Upper lobe of left lung (tissue), 6 donors: Measurements from ENCODE around the gene ZNF638. TPM values are rescaled to one million over a fixed set of nuclear protein-coding genes. Genes with fewer than 3 reads are reported as not detected.

Source experiments
- ATAC-seq, 2 donors: fragments of 200-7000 bp; cut with Tn5 transposase; one replicate each; pipeline ENCODE4 v1.9.1; 2022; ENCODE audit warnings: mild to moderate bottlenecking in 2 of 2, moderate library complexity in 2 of 2; ENCODE audit not compliant: low FRiP score in 2 of 2
- DNase-seq, 2 donors: peaks; one replicate each; pipeline ENCODE4 v3.0.0-alpha.2; 2019 to 2020
- H3K27ac ChIP-seq, 4 donors: fragments of 200-600 bp; sonication (generic); one replicate each; pipeline ENCODE4 v1.5.1; 2016 to 2019
- H3K27me3 ChIP-seq, 4 donors: fragments of 200-600 bp; sonication (generic); one replicate each; pipeline ENCODE4 v1.5.1; 2017 to 2019
- H3K36me3 ChIP-seq, 4 donors: fragments of 200-600 bp; sonication (generic); one replicate each; pipeline ENCODE4 v1.5.1; 2016 to 2019
- H3K4me1 ChIP-seq, 4 donors: fragments of 200-600 bp; sonication (generic); one replicate each; pipeline ENCODE4 v1.5.1; 2018 to 2019
- H3K4me3 ChIP-seq, 4 donors: fragments of 200-600 bp; sonication (generic); one replicate each; pipeline ENCODE4 v1.5.1; 2017 to 2019; ENCODE audit warnings: mild to moderate bottlenecking in 2 of 4, moderate library complexity in 1 of 4
- H3K9me3 ChIP-seq, 4 donors: fragments of 200-600 bp; sonication (generic); one replicate each; pipeline ENCODE4 v1.5.1; 2018 to 2019
- CTCF ChIP-seq, 6 experiments: fragments of 450-650 bp in 4 of 6; fragments of 200-600 bp in 2 of 6; sonication (generic) in 2 of 6; IDR thresholded peaks; one replicate each; pipeline ENCODE4 v1.5.1; 2016 to 2019; ENCODE audit warnings: antibody characterized with exemption in 6 of 6
- EP300 ChIP-seq, 4 donors: sonication (generic); formaldehyde crosslinking; IDR thresholded peaks; one replicate each; pipeline ENCODE4 v1.5.1; 2017; ENCODE audit warnings: antibody characterized with exemption in 4 of 4, control low read depth in 2 of 4
- POLR2A ChIP-seq, 4 donors: fragments of 450-650 bp; IDR thresholded peaks; one replicate each; pipeline ENCODE4 v1.5.1; 2016 to 2017; ENCODE audit warnings: antibody characterized with exemption in 4 of 4, mild to moderate bottlenecking in 2 of 4
- POLR2AphosphoS5 ChIP-seq, 2 donors: sonication (generic); formaldehyde crosslinking; IDR thresholded peaks; one replicate each; pipeline ENCODE4 v1.5.1; 2017; ENCODE audit warnings: antibody characterized with exemption in 2 of 2
- WGBS, 2 donors: methylation state at CpG; one replicate each; pipeline ENCODE4 v1.1.5; 2017 to 2018; 5-methylcytosine and 5-hydroxymethylcytosine counted together
- total RNA-seq, 6 donors: library from RNA; depleted of rRNA in 4 of 6; stranded (reverse); fragments of >200 nt in 4 of 6; gene quantifications; one replicate each; pipeline versions ENCODE4 v1.1.0 to v1.2.1, GENCODE V29; 2016 to 2021
- donor health status: DM: no; HTN: no; CAD: no; lungs with moderate emphysema.
- donor health status: DM: no; HTN: yes; CAD: no; lungs with severe emphysema.

The ZNF638 gene
- total RNA-seq, 6 donors from 2014 or later, result 87.5 to 405 (median 115) TPM

- Histone ChIP-seq H3K27me3 (no peaks in the 10 kb centered on the region), H3K36me3 (no peaks in the 10 kb centered on the region), H3K4me3 (no peak overlapping the region), H3K27ac (peak overlapping the region in 2 of 4 donors; percentile 58 to 64), H3K9me3 (no peaks in the 10 kb centered on the region), H3K4me1 (peaks cover 18 to 35% (median 25%) of the 10 kb centered on the region in 4 donors)
- TF ChIP-seq CTCF (IDR thresholded peaks at IDR 0.05), result no peak
- no peak for TF ChIP-seq EP300 (IDR thresholded peaks at IDR 0.05)
- no peak for TF ChIP-seq POLR2AphosphoS5 (IDR thresholded peaks at IDR 0.05)
- no peak for TF ChIP-seq POLR2A (IDR thresholded peaks at IDR 0.05)
- WGBS, 2 donors, result 58 to 71% methylated on average over 8 of the region's 8 CpGs
- ATAC-seq, result no peak
- DNase-seq, result no peak
Observed at GRCh38 chr2:71469403-71470398, 138.1 kb downstream of the ZNF638 start.

GRCh38 chr2:71471276-71471675 is 139.7 kb downstream of the ZNF638 start:
- Histone ChIP-seq H3K27ac (peak overlapping the region in 1 of 4 donors; percentile 7), H3K4me3 (no peak overlapping the region), H3K4me1 (peaks cover 18 to 39% (median 30%) of the 10 kb centered on the region in 4 donors), H3K27me3 (no peaks in the 10 kb centered on the region), H3K9me3 (no peaks in the 10 kb centered on the region), H3K36me3 (no peaks in the 10 kb centered on the region)
- 64% methylated on average over 1 of the region's 1 CpG for WGBS, 2 donors
- ATAC-seq (no peak), DNase-seq (no peak)
- no peak for TF ChIP-seq POLR2AphosphoS5 (IDR thresholded peaks at IDR 0.05)
- no peak for TF ChIP-seq EP300 (IDR thresholded peaks at IDR 0.05)
- no peak for TF ChIP-seq POLR2A (IDR thresholded peaks at IDR 0.05)
- TF ChIP-seq CTCF (IDR thresholded peaks at IDR 0.05), result no peak

- no peak for ATAC-seq
- Histone ChIP-seq H3K36me3 (no peaks in the 10 kb centered on the region), H3K27ac (no peak overlapping the region), H3K4me3 (no peak overlapping the region), H3K9me3 (no peaks in the 10 kb centered on the region), H3K27me3 (no peaks in the 10 kb centered on the region), H3K4me1 (peaks cover 14 to 39% (median 29%) of the 10 kb centered on the region in 4 donors)
- TF ChIP-seq EP300 (IDR thresholded peaks at IDR 0.05) (no peak), POLR2A (IDR thresholded peaks at IDR 0.05) (no peak), CTCF (IDR thresholded peaks at IDR 0.05) (no peak), POLR2AphosphoS5 (IDR thresholded peaks at IDR 0.05) (no peak)
- 50 to 58% methylated on average over 2 of the region's 2 CpGs for WGBS, 2 donors
- DNase-seq, result no peak
Observed at GRCh38 chr2:71472019-71472418, 140.4 kb downstream of the ZNF638 start.

- ATAC-seq, result no peak
- H3K4me3 ChIP-seq, result no peak overlapping the region
- no peak for DNase-seq
- H3K27me3 ChIP-seq, result no peaks in the 10 kb centered on the region
- no peaks in the 10 kb centered on the region for H3K36me3 ChIP-seq
- WGBS, 2 donors, result 92 to 93% methylated on average over 9 of the region's 9 CpGs
- no peak for TF ChIP-seq EP300 (IDR thresholded peaks at IDR 0.05)
- TF ChIP-seq POLR2A (IDR thresholded peaks at IDR 0.05), result no peak
- no peak for TF ChIP-seq POLR2AphosphoS5 (IDR thresholded peaks at IDR 0.05)
- no peak for TF ChIP-seq CTCF (IDR thresholded peaks at IDR 0.05)
- peaks cover 14 to 41% (median 25%) of the 10 kb centered on the region in 4 donors for H3K4me1 ChIP-seq
- peak overlapping the region; percentile 57 to 81 (median 71) for H3K27ac ChIP-seq
- H3K9me3 ChIP-seq, result no peaks in the 10 kb centered on the region
Observed at GRCh38 chr2:71473346-71474031, 141.9 kb downstream of the ZNF638 start.
